Fibroblast of peridontal ligament (primary cell): ENCODE measurements around the gene HHIPL1.

Experiments used
- DNase-seq: peaks from one replicate; pipeline ENCODE4 v3.0.0-alpha.2; 2010; ENCODE audit errors: extremely low read depth

The HHIPL1 gene

GRCh38 chr14:99611646-99612045 lies 33.3 kb upstream of the HHIPL1 start:
- no peak for DNase-seq

DNA sequence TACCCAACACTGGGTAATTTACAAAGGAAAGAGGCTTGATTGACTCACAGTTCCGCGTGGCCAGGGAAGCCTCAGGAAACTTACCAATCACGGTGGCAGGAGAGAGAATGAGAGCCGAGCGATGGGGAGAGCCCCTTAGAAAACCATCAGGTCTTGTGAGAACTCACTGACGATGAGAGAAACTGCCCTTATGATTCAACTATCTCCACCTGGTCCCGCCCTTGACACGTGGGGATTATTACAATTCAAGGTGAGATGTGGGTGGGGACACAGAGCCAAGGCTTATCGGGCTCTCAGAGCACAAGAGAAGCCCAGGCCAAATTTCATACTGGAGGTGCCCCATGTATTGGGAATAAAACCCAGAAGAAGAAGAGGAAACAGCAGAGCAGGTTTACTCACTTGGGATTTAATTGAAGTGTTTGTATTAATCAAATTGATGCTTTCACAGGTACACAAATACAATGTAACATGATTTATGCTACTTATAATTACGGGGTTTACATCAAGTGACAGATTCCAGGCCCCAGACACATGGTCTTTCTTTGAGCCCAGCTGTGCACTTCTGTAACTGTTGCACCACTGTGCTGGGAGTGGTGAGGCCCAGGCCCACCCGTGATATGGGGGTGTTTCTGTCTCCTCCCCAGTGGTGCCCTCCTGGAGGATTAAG lies 32.7 kb upstream of the HHIPL1 start:
- DNase-seq = no peak

GRCh38 chr14:99612738-99613330 lies 32.1 kb upstream of the HHIPL1 start:
- peak; percentile 49 for DNase-seq

DNA sequence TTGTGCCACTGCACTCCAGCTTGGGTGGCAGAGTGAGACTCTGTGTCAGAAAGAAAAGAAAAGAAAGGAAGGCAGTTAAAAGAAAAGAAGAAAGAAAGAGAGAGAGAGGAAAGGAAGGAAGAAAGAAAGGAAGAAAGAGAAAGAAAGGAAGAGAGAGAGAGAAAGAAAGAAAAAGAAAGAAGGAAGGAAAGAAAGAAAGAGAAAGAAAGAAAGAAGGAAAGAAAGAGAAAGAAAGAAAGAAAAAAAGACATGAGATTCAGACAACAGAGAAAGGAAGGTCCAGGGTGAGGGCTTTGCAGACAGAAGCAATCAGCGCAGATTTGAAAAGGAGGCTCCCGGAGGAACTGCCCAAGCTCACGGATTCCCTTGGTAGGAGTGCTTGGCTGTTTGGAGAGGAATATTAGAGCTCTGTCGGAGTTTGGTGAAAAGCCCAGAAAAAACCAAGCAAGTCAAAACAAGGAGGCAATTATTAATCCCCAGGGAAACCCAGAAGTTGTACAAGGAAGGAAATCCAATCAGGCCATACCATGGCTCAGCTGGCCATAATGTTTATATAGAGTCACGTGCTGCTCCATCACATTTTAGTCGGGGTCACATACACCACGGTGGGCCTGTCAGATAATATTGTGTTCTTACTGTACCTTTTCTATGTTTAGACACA lies 29.3 kb upstream of the HHIPL1 start:
- DNase-seq = no peak

DNA sequence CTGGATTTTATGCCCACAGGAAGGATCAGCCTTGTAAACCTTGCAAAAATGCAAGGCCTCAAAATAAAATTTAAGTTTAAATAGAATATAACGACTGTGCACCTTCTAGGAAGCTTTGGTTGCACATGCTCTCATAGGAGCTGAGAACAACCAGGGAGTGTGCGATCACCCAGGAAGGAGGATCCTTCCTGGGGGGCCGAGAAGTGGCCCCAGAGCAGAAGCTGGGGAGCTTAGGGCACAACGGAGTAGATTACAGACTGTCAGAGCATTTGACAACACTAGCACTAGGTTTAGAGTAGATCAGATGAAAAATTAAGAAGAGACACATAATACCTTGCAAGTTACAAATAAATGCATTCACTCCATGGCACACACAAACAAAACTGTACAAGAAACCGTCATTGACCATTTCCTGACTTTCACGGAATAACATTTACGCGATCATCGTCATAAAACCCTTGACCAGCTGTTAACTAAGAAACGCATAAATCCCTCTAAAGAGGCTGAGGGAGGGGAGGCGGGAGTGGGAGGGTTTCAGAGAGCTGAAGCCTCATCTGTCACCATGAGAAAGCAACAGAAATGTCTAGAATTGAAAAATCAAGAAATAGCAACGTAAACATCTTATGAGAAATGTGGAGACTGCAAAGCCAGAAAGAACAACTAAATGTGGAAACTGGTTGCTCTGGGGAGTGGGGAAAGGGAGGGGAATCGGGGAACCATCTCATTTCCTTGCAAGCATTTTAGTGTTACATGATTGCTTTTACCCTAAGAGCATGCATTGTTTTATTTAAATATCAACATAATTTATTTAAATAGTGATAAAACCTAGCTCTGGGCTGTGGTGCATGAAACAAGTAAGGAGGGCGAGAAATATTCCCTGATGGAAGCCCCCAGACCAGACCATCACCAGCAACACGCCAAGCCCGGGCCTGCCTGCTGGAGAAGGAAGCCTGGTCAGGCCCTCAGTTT lies 27.8 kb upstream of the HHIPL1 start:
- DNase-seq = no peak

DNA sequence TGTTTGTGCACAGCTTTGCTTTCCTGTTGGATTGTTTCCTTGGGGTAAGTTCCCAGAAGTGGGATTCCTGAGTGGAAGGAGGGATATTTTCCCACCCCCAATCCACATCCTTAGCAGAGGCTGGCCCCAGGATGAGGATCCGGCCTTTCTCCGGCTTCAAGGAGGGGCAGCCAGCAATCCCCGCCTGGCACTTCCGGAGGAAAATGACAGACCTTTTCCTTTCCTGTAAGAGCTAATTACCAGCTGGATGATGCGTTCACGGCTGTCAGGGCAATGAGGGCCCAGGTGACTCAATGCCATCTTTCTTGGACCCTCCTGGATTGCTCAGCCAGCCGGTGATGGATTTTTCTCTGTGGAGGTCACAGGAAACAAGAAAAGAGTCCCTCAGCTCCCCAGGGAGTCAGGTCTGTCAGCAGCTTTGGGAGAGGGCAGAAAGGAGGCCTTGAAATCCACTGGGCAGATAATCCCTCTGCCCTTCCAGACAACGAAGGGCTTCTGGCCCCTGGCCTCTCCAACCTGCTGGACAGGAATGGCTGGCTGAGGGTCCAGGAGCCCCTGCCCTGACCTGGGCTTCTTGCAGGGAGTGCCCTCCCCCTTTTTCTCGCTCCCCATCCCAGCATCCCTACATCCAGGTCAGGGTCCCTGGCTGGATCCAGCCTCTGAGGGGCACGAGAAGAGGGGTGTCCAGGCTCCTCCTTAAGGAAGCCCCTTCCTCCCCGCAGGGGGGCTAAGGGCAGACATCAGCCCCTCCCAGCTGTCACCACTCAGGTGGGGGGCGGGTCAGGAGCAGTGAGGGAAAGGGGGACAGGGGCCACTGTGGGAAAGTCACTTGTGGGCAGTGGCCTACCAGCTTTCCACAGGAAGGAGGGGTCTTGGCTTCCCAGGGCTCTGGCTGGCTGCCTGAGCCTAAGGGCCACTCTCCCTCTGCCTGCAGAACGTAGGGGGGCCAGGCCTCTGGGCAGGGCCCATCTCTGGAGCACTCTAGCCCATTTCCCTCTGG lies 24.8 kb upstream of the HHIPL1 start:
- no peak for DNase-seq

GRCh38 chr14:99621948-99622347 lies 23.0 kb upstream of the HHIPL1 start:
- no peak for DNase-seq

- no peak for DNase-seq
Measured at GRCh38 chr14:99624024-99624423, 20.9 kb upstream of the HHIPL1 start.

- DNase-seq = no peak
Measured at GRCh38 chr14:99624971-99625370, 20.0 kb upstream of the HHIPL1 start.

DNA sequence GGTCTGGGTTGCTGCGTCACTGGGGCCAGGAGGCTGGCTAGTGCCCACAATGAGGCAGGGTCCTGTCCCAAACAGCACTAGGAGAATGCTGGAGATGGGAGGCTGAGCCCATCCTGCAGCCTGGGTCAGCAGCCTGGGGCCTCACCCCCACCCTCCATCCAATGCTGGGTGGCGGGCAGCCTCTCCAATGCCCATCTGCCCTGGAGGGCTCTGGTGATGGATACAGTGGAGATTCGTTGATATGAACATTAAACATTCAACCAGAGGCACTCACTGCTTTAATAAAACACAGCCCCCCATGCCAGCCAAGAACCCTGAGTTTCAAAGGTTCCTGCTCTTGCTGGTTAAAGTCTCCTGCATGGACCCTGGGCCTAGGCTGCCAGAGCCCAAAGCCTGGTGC lies 19.5 kb upstream of the HHIPL1 start:
- DNase-seq = no peak

DNA sequence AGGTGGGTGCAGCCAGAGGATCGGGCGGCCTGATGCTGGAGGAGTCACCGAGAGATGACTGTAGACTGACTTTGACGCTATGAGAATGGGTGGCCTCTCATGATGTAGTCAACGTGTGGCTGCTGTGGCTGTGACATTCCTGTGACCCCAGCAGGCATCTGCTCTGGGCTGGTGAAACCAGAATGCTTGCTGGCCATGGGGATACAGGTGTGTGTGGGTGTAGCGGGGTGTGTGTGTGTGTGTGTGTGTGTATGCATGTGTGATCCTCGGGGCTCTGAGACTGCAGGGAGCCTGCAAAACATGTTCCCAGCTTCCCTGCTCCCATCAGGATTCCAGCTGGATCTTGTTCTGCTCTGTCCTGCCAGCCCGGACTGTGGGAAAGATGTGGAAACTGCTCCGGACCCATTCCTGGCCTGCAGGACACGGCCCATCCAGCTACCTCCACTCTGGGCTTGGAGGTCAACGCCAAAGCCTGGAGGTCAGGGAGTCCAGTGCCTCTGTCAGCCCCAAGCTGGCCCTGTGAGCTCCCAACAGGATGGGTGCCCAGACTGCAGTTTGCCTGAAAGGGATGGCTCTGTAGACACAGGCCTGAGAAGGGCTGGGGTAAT lies 18.8 kb upstream of the HHIPL1 start:
- no peak for DNase-seq

DNA sequence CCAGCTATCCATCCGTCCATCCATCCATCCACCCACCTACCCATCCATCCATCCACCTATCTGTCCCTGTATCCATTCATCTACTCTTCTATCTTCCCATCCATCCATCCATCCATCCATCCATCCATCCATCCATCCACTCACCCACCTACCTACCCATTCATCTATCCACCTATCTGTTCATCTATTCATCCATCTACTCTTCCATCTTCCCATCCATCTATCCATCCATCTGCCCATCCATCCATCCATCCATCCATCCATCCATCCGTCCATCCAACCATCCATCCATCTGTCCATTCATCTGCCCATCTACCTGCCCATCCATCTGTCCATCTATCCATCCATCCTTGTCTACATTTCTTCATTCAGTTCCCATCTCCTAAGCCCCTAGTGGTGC lies 17.8 kb upstream of the HHIPL1 start:
- DNase-seq = no peak

- no peak for DNase-seq
Measured at GRCh38 chr14:99627510-99628381, 17.2 kb upstream of the HHIPL1 start.

- peak; percentile 51 for DNase-seq
Measured at GRCh38 chr14:99628887-99629618, 15.9 kb upstream of the HHIPL1 start.

- no peak for DNase-seq
Measured at GRCh38 chr14:99630202-99630601, 14.7 kb upstream of the HHIPL1 start.

GRCh38 chr14:99632410-99633035 lies 12.4 kb upstream of the HHIPL1 start:
- DNase-seq = no peak

- DNase-seq = no peak
Measured at GRCh38 chr14:99633141-99633540, 11.8 kb upstream of the HHIPL1 start.

DNA sequence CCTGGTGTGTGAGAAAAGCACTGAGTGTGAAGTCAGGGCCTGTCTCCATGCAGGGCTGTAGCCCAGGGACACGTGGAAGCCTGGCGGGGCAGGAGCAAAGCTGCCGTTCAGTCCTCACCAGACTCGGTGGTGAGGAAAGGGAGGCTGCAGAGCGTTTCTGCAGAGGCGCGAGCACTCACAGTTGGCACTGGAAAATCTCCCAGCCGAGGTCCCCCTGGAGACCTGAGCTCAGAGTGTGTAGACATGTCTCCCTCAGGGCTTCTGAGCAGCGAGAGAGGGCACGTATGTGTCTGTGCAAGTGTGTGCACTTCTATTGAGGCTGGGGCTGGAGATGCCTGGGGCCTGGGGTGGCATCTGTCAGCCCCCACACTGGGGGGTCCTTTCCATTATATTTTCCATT lies 11.0 kb upstream of the HHIPL1 start:
- DNase-seq = no peak
